ENCODE measurements around the gene AEN. TPM values are rescaled to one million over a fixed set of nuclear protein-coding genes. Genes with fewer than 3 reads are reported as not detected.
A peak's percentile ranks its signal among the peaks of the same experiment; 100 is the strongest.

Gene AEN
- total RNA-seq, 1 experiment from 2014 or later: 23.9 TPM

DNA sequence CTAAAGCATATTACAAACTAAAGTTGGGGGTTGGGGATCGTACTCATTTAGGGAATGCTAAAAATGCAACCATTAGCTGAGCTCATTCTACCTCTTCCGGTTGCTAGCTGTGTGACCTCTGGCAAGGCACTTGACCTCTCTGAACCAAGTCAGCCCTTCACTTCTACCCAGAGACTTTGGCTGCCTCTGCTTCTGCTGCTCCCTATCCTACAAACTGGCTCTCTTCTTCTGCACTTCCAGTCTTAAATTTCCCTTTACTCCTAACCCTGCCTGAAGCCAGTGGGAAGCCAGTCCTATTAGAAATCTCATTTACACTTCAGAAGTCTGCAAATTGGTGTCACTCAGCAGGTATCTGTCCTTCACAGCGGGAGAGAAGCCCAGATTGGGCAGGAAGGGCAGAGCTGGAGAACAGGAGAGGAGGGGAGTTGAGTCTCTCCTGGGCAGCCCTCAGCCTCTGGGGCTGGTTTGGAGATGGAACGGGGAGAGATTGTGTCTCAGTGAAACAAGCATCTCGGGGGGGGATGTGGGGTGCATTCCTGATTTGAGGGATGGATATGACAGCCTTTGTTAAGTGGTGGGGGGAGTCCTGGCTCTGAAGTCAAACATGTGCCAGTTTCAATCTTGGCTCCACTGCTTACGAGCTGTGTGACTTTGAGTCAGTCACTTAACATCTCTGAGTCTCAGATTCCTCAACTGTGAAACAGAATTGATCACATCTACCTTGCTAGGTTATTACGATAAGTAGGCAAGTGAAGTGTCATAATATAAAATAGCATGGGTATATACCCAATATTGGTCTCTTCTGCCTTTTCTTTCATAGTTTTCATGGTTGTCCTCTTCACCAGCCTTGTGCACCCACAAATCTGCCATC, 7.8 kb upstream of the AEN start:
- no peak for DNase-seq (ENCODE audit: low spot score)

DNA sequence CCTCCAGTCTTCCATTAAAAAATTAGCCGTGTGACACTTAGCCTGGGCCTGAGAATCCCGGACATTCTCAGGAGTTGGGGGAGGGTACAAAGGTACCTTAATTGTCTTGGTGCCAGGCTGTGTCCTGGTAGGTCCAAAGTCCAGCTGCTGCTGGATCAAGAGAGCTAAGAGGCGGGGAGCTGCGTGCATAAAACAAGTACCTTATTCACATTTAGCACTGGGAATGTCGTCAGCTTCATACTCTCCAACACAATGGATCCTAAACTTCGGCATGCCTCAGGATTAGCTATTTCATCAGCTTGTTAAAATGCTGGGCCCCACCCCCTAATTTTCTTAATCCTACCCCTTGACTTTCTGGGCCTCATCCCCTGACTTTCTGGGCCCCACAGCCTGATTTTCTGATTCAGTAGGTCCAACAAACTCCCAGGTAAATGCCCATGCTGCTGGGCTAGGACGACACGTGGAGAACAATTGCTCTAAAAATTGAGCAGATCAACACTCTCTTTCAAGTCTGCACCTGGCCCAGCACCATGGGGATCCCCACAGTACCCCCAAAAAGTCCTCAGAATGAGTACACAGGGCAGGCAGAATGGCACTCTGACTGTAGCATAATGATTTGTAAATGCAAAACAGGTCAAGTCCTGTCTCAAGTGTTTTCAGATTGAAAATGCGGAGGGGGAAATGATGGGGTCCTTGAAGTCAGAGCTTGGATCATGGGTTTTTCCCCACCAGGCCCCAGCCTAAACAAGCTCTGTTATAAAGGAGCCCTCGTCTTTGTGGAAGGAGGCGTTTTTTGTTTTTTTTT, 5.6 kb upstream of the AEN start:
- DNase-seq (ENCODE audit: low spot score): no peak

GRCh38 chr15:88616240-88616639, 4.9 kb upstream of the AEN start:
- no peak for DNase-seq (ENCODE audit: low spot score)

DNA sequence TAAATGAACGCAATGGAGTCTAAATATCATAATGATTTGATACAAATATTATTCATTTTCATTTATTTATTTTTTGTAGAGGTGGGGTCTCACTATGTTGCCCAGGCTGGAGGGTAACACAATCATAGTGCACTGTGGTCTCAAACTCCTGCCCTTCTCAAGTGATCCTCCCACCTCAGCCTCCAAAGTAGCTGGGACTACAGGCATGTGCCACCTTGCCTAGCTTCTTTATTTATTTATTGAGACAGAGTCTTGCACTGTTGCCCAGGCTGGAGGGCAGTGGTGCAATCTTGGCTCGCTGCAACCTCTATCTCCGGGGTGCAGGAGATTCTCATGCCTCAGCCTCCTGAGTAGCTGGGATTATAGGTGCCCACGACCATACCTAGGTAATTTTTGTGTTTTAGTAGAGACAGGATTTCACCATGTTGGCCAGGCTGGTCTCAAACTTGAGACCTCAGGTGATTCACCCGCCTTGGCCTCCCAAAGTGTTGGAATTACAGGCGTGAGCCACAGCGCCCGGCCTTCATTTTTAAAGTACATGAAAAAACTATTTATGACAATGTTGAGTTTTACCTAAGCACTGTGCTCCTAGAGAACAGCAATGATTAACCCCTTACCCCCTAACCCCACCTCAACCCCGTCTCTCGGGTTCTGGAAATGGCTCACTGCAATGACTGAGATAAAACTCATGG, 4.0 kb upstream of the AEN start:
- DNase-seq (ENCODE audit: low spot score): no peak

GRCh38 chr15:88617790-88618189, 3.4 kb upstream of the AEN start:
- no peak for DNase-seq (ENCODE audit: low spot score)

GRCh38 chr15:88618686-88619085, 2.5 kb upstream of the AEN start:
- no peak for DNase-seq (ENCODE audit: low spot score)

- DNase-seq (ENCODE audit: low spot score): no peak
These were observed 1.3 kb upstream of the AEN start for GRCh38 chr15:88619796-88620195.

DNA sequence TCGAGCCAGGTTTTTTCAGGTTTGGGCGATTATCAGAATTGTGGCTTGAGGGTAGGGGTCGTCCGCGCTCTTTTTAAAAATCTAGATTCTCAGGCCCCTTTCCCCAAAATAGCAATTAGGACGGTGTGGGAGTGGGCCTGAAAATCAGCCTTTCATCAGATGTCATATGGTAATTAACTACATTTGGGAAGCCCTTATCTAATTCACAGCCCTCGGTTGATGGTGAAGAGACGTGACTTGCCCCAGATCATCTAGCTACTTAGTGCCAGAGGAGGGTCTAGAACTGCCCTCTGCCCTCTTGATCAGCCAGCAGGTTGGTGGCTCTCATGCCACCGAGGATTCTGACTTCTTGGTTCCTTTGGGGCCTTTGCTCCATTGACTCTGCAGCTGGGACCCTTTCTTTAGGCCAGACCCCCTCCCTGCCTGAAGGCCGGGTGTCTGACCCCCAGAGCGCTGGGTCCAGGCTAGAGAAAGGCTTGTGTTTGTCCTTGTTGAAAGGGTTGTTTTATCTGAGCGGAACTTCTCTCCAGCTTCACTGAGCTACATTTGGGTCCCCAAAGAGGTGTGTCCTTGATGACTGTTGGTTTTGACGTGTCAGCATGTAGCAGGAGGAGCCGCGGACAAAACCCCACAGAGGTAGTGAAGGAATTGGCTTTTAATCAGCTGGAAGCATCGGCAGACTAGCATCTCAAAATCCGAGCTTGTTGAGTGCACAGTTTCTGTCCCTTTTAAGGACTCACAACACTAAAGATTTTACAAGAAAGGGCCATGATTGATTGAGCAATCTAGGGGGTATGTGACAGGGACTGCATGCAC, 857 bp downstream of the AEN start:
- no peak for DNase-seq (ENCODE audit: low spot score)

- no peak for DNase-seq (ENCODE audit: low spot score)
These were observed 1.4 kb downstream of the AEN start for GRCh38 chr15:88622605-88622975.

DNA sequence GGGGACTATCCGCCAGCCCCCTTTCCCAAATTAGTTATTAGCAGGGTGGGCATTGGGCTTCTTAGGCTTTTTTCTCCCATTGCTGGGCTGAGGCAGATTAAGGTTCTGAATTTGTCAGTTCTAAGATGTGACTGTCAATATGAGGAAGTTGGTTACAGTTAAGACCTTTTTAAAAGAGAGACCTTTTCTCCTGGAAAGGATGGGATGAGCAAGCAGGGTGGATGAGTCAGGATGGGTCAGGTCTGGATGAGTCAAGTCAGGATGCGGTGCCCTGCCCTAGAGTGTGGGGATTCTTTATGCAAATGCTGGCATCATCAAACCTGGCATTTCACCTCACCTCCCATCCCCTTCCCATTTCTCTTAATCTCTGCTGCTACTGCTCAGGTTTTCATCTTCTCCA, 1.9 kb downstream of the AEN start:
- DNase-seq (ENCODE audit: low spot score): peak; percentile 29

DNA sequence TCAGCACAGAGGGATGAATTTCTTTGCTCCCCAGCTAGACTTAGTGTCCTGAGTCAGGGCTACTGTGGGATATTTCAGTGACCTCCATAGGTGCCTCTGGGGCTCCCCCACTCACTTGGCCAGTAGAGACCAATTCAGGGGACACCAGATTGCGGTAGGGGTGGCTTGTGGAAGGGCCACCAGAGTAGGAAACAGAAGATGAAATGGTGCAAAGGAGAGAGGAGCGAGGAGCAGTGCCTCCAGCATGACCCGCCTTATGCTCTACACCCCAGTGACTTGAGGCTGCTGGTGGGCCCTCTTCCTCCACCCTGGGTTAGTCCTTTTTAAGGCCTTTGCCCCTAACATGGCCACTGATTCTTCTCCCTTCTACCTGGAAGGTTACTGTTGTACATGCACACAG, 2.5 kb downstream of the AEN start:
- DNase-seq (ENCODE audit: low spot score): no peak

DNA sequence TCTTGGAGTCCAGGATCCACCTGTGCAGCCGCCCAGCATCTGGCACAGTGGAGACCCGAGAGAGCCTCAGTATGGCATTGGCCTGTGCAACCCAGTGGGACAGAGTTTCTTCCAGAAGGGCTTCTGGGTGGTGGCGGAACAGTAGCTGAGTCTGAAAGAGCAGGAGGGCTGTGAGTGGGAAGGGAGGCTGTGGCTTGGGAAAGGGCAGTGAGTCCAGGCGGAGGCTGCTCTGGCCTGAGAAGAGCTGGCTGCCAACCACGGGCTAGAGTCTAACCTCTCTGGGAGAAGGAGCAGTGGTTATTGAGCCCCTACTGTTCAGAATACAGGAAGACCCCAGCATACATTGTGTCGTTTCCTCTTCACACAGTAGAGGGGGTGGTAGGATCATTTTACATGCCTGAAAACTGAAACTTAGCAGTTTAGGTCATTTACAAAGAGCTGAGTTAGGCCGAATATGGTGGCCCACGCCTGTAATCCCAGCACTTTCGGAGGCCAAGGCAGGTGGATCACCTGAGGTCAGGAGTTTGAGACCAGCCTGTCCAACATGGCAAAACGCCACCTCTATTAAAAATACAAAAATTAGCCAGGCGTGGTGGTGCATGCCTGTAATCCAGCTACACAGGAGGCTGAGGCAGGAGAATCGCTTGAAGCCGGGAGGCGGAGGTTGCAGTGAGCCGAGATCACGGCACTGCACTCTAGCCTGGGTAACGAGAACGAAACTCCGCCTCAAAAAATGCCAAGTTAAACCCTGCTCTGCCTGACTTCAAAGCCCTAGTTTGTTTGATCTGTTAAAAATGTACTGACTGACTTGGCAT, 3.2 kb downstream of the AEN start:
- DNase-seq (ENCODE audit: low spot score): no peak

GRCh38 chr15:88624971-88625490, 3.9 kb downstream of the AEN start:
- no peak for DNase-seq (ENCODE audit: low spot score)

DNA sequence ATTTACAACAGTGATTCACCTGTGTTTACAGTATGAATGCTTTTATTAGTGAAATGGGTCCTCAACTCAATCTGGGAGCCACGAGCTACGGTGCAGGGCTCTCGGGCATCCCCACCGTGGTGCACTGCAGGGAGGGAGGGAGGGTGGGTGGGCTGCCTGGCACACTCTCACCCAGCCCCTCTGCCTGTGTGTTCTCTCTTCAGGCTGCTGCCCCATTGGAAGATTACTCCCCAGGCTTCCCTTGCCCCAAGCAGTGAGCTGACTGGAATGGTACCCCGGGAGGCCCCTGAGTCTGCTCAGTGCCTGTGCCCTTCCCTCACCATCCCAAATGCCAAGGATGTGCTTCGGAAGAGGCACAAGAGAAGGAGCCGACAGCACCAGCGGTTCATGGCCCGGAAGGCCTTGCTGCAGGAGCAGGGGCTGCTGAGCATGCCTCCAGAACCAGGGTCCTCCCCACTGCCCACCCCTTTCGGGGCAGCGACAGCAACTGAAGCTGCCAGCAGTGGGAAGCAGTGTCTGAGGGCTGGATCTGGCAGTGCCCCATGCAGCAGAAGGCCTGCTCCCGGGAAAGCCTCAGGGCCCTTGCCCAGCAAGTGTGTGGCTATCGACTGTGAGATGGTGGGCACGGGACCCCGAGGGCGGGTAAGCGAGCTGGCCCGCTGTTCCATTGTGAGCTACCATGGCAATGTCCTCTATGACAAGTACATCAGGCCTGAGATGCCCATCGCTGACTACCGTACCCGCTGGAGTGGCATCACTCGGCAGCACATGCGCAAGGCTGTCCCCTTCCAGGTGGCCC, 5.0 kb downstream of the AEN start:
- DNase-seq (ENCODE audit: low spot score): no peak

- DNase-seq (ENCODE audit: low spot score): no peak
These were observed 6.3 kb downstream of the AEN start for GRCh38 chr15:88627463-88627862.

GRCh38 chr15:88628018-88628654, 7.0 kb downstream of the AEN start:
- DNase-seq (ENCODE audit: low spot score): no peak

- DNase-seq (ENCODE audit: low spot score): no peak
These were observed 7.9 kb downstream of the AEN start for GRCh38 chr15:88629071-88629470.

GRCh38 chr15:88630141-88630721, 9.1 kb downstream of the AEN start:
- DNase-seq (ENCODE audit: low spot score): no peak

Measured in H4 (cell line).